ENCODE measurements around the gene PDK2.

Gene PDK2

DNA sequence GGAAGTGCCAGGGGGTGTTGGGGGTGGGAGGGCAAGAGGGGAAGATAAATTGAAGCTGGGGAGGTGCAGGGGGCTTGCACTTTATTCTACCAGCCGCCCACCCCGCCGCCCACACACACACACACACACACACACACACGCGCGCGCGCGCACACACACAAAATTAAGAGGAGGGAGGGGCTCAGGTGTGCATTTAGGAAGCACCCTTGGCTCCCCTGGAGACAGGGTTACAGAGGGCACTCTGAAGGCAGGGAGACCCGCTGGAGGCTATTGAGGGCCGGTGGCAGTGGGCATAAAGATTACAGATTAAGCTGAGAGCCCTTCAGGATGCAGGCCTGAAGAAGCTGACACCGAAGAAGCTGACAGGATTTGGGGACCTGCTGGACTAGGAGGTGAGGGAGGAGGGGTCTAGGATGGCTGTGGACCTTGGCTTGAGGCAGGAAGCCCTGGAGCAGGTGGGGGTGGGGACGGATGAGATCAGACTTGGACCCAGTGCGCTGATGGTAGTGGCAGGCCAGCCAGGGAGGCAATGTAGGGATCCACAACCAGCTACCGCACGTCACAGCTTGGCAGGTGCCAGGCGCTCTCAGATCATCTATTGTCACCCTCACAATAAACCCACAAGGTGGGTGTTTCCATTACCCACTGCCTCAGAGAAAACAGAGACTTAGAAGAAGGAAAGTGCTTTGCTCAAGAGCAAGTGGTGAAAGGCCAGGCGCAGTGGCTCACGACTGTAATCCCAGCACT, 35.6 kb downstream of the PDK2 start:
- no peak for DNase-seq (ENCODE audit: extremely low spot score)
- TF ChIP-seq CTBP1 (IDR thresholded peaks at IDR 0.05; ENCODE audit: borderline replicate concordance) (no peak), PKNOX1 (IDR thresholded peaks at IDR 0.05) (no peak), NFRKB (IDR thresholded peaks at IDR 0.05) (no peak), HDGF (IDR thresholded peaks at IDR 0.05; ENCODE audit: borderline replicate concordance) (no peak), FOXA1 (IDR thresholded peaks at IDR 0.05) (no peak), ELF4 (IDR thresholded peaks at IDR 0.05) (no peak), ZNF384 (IDR thresholded peaks at IDR 0.05) (no peak), TARDBP (IDR thresholded peaks at IDR 0.05) (no peak), LEF1 (IDR thresholded peaks at IDR 0.05; ENCODE audit: borderline replicate concordance) (no peak), FOXK2 (IDR thresholded peaks at IDR 0.05) (no peak), FOXM1 (IDR thresholded peaks at IDR 0.05; ENCODE audit: borderline replicate concordance) (no peak), BHLHE40 (IDR thresholded peaks at IDR 0.05; ENCODE audit: borderline replicate concordance) (no peak), L3MBTL2 (conservative IDR thresholded peaks at IDR 0.05) (no peak), SP1 (IDR thresholded peaks at IDR 0.05) (no peak), SUZ12 (IDR thresholded peaks at IDR 0.05) (no peak), ARNT (IDR thresholded peaks at IDR 0.05) (no peak)
- CTCF ChIA-PET = interaction anchor here (0.6 kb wide), 1 partner anchor 10 kb away, joined by 3 read pairs; no protein-coding TSS in a partner anchor
- POLR2A ChIA-PET = interaction anchor here (0.8 to 2.2 kb wide), 6 partner anchors 8 to 47 kb away, joined by 3 to 10 read pairs (median 4); no protein-coding TSS in a partner anchor

DNA sequence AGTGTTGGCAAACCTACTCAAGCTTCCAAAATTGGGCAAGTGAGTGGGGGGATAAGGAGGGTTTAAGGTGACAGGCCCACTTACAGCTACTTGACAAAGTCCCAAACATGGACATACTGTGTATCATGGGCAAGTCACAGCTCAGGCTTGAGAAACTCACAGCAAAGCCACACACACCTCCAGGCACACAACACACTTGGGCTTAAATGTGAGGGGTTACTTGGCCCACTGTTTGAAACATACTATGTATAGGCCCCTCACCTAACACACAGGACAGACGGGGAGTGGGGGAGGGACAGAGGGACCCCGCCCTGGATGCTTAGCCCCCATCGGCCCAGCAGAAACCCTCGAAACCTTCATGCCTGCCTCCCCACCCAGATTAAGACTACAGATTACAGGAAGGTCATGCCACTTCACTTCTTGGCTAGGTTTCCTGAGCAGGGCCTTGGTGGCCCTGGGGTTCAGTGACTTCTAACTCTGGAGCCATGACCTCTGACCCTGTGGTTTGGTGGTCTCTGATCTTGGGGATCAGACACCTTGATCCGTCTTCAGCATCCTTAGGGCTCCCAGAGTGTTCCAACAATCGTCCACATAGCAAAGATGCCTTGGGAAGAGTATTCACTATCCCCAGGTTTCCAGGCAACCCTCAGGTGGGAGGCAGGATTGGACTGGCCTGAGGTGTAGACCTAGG, 37.1 kb downstream of the PDK2 start:
- POLR2A ChIA-PET = interaction anchor here (1.3 to 2.2 kb wide), 3 partner anchors 20 to 38 kb away, joined by 5 to 10 read pairs (median 7); no protein-coding TSS in a partner anchor
- no peak for DNase-seq (ENCODE audit: extremely low spot score)
- CTCF ChIA-PET = interaction anchor here (0.8 to 1.0 kb wide), 4 partner anchors 13 to 45 kb away, joined by 3 read pairs; no protein-coding TSS in a partner anchor
- TF ChIP-seq PKNOX1 (IDR thresholded peaks at IDR 0.05) = no peak
- no peak for TF ChIP-seq ZNF384 (IDR thresholded peaks at IDR 0.05)
- no peak for TF ChIP-seq ARNT (IDR thresholded peaks at IDR 0.05)
- TF ChIP-seq ELF4 (IDR thresholded peaks at IDR 0.05) = no peak
- no peak for TF ChIP-seq BHLHE40 (IDR thresholded peaks at IDR 0.05; ENCODE audit: borderline replicate concordance)
- TF ChIP-seq FOXA1 (IDR thresholded peaks at IDR 0.05) = no peak
- TF ChIP-seq HDGF (IDR thresholded peaks at IDR 0.05; ENCODE audit: borderline replicate concordance) = no peak
- no peak for TF ChIP-seq SUZ12 (IDR thresholded peaks at IDR 0.05)
- no peak for TF ChIP-seq CTBP1 (IDR thresholded peaks at IDR 0.05; ENCODE audit: borderline replicate concordance)
- no peak for TF ChIP-seq FOXM1 (IDR thresholded peaks at IDR 0.05; ENCODE audit: borderline replicate concordance)
- no peak for TF ChIP-seq FOXK2 (IDR thresholded peaks at IDR 0.05)
- TF ChIP-seq L3MBTL2 (conservative IDR thresholded peaks at IDR 0.05) = no peak
- no peak for TF ChIP-seq NFRKB (IDR thresholded peaks at IDR 0.05)
- no peak for TF ChIP-seq SP1 (IDR thresholded peaks at IDR 0.05)

- ChIA-PET POLR2A (interaction anchor here (0.8 to 1.4 kb wide), 2 partner anchors 10 to 28 kb away, joined by 3 read pairs; no protein-coding TSS in a partner anchor), CTCF (interaction anchor here (0.8 to 1.0 kb wide), 2 partner anchors 18 to 46 kb away, joined by 3 read pairs; no protein-coding TSS in a partner anchor)
- no peak for DNase-seq (ENCODE audit: extremely low spot score)
- TF ChIP-seq PKNOX1 (IDR thresholded peaks at IDR 0.05) = no peak
- no peak for TF ChIP-seq CTBP1 (IDR thresholded peaks at IDR 0.05; ENCODE audit: borderline replicate concordance)
- no peak for TF ChIP-seq SP1 (IDR thresholded peaks at IDR 0.05)
- TF ChIP-seq LEF1 (IDR thresholded peaks at IDR 0.05; ENCODE audit: borderline replicate concordance) = no peak
- no peak for TF ChIP-seq HDGF (IDR thresholded peaks at IDR 0.05; ENCODE audit: borderline replicate concordance)
- TF ChIP-seq SUZ12 (IDR thresholded peaks at IDR 0.05) = no peak
- no peak for TF ChIP-seq ARNT (IDR thresholded peaks at IDR 0.05)
- TF ChIP-seq TARDBP (IDR thresholded peaks at IDR 0.05) = no peak
- no peak for TF ChIP-seq FOXA1 (IDR thresholded peaks at IDR 0.05)
- no peak for TF ChIP-seq L3MBTL2 (conservative IDR thresholded peaks at IDR 0.05)
- TF ChIP-seq NFRKB (IDR thresholded peaks at IDR 0.05) = no peak
- TF ChIP-seq FOXM1 (IDR thresholded peaks at IDR 0.05; ENCODE audit: borderline replicate concordance) = no peak
- no peak for TF ChIP-seq BHLHE40 (IDR thresholded peaks at IDR 0.05; ENCODE audit: borderline replicate concordance)
- no peak for TF ChIP-seq FOXK2 (IDR thresholded peaks at IDR 0.05)
Observed at GRCh38 chr17:50133028-50133768, 38.0 kb downstream of the PDK2 start.

DNA sequence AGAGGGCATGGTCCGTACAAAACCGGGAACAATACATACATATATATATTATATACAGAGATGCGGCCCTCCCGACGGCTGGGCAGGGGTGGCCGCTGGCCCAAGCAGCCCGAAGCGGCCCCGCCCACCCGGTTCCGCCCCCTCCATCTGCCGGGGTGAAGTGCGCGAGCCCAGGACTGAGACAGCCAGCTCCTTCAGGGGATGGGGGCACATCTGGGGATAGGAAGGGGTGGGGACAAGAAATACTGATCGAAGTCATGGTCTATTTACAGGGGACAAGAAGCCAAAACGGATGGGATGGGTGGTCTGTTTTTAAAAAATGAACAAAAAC, 38.6 kb downstream of the PDK2 start:
- CTCF ChIA-PET = no interaction called here
- no peak for TF ChIP-seq NFRKB (IDR thresholded peaks at IDR 0.05)
- TF ChIP-seq FOXK2 (IDR thresholded peaks at IDR 0.05) = no peak
- TF ChIP-seq L3MBTL2 (conservative IDR thresholded peaks at IDR 0.05) = no peak
- TF ChIP-seq HDGF (IDR thresholded peaks at IDR 0.05; ENCODE audit: borderline replicate concordance) = no peak
- no peak for TF ChIP-seq FOXM1 (IDR thresholded peaks at IDR 0.05; ENCODE audit: borderline replicate concordance)
- no peak for TF ChIP-seq SP1 (IDR thresholded peaks at IDR 0.05)
- no peak for TF ChIP-seq PKNOX1 (IDR thresholded peaks at IDR 0.05)
- TF ChIP-seq SUZ12 (IDR thresholded peaks at IDR 0.05) = no peak
- TF ChIP-seq FOXA1 (IDR thresholded peaks at IDR 0.05) = no peak
- no peak for TF ChIP-seq ZNF384 (IDR thresholded peaks at IDR 0.05)
- TF ChIP-seq LEF1 (IDR thresholded peaks at IDR 0.05; ENCODE audit: borderline replicate concordance) = no peak
- TF ChIP-seq ARNT (IDR thresholded peaks at IDR 0.05) = no peak
- POLR2A ChIA-PET = interaction anchor here (0.8 to 1.4 kb wide), 2 partner anchors 10 to 27 kb away, joined by 3 read pairs; no protein-coding TSS in a partner anchor
- DNase-seq (ENCODE audit: extremely low spot score) = no peak

Measured in HEK293T (cell line).